AG09319 (cell line): ENCODE data around the gene CTRB1.

Source experiments
- DNase-seq: peaks from one replicate; pipeline ENCODE4 v3.0.0-alpha.2; 2010; ENCODE audit warnings: low read depth; ENCODE audit errors: extremely low read depth
- TF ChIP-seq, protein P1 (sequence below): IDR thresholded peaks from 2 replicates; pipeline ENCODE4 v1.5.1; 2011; ENCODE audit warnings: low read depth, mild to moderate bottlenecking, inconsistent platforms, low read length, moderate library complexity

CTRB1 gene

DNA sequence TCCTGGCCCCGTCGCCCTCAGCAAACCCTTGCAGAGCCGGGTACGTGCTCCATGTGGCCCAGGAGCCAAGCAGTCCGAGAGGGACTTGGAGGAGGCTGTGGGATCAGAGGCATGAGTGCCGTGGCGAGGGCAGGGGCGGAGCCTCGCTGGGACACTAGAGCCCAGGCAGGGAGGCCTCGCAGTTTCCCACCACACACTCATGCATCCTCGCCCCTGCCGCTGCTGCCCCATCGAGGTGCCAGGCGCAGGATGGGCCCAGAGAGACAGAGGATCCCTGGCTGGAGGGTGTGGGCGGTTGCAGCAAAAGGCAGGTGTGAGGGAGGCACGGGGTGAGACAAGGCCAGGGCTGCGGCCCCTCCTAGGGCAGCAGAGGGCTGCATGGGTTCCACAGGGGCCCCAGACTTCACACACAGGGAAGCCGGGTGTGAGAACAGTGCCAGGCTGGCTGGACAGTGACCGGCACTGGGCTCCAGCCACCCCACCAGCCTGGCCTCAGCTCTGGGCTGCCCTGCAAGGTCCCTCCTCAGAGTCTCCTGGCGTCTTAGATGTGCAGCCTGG, 25.0 kb downstream of the CTRB1 start:
- TF ChIP-seq, protein P1, sequence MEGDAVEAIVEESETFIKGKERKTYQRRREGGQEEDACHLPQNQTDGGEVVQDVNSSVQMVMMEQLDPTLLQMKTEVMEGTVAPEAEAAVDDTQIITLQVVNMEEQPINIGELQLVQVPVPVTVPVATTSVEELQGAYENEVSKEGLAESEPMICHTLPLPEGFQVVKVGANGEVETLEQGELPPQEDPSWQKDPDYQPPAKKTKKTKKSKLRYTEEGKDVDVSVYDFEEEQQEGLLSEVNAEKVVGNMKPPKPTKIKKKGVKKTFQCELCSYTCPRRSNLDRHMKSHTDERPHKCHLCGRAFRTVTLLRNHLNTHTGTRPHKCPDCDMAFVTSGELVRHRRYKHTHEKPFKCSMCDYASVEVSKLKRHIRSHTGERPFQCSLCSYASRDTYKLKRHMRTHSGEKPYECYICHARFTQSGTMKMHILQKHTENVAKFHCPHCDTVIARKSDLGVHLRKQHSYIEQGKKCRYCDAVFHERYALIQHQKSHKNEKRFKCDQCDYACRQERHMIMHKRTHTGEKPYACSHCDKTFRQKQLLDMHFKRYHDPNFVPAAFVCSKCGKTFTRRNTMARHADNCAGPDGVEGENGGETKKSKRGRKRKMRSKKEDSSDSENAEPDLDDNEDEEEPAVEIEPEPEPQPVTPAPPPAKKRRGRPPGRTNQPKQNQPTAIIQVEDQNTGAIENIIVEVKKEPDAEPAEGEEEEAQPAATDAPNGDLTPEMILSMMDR: no peak
- DNase-seq: no peak

DNA sequence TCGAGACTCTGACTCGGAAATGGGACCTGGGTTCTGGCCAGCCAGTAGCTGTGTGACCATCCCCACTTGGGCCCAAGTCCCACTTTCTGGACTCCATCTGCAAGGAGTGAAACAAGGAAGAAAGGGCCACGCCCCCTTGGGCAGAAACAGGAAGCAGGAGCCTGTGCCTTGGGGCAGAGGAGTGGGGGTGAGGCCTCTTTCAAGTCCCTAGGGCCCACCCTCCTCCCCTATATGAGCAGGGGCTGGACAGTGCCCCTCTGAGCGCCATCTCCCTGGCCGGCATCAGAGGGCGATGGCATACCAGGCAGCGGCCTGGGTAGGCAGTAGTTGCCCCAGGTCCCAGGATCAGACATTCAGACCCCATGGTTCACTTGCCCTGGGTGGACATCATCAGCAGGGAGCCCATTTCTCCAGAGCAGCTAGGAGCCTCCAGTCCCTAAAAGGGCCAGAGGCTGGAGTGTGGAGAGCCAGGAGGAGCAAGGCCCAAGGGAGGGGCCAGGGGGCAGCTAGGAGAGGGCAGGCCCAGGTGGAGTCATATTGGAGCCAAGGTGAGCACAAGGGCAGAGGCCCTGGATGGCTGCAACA, 25.5 kb downstream of the CTRB1 start:
- TF ChIP-seq, protein P1: no peak
- DNase-seq: no peak

DNA sequence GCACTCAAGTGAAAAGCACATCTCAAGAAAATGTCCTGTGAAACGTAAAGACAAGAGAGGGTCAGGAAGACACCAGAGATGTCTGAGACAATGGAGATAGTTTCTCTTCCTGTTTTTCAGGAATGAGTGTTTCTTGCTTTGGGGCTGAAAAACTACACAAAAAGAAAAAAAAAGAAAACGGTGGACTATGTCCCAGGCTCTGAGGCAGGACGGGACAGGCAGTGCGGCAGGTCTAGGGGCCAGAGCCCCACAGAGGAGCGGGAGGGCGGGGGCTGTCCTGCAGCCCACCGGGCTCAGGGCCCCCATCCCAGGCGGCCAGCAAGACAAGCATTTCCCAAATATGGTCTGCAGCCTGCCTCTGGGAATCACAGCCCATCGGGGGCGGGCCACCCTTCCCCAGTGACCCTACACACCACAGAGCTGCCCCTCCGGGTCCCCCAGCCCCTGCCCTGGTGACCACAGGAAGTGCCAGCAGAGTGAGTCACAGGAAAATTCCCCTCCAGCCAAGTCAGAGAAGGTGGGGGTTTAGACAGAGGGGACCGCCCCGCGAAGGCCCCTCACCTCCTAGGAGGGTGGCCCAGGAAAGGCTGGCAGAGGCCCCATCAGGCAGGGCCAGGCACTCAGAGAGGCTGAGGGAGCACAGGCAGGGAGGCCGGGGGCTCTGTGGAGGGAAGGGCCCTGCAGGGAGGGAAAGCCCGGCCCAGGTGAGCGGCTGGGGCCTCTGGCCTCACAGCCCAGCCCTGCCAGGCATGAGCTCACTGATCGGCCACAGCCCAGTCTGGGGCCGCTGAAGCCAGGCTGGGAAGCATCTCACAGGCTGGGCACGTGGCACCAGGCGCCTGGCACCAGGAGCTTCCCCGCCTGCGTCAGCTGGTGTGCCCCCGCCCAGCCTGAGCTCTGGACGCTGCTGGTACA, 26.3 kb downstream of the CTRB1 start:
- TF ChIP-seq, protein P1: no peak
- DNase-seq: peak; percentile 87

DNA sequence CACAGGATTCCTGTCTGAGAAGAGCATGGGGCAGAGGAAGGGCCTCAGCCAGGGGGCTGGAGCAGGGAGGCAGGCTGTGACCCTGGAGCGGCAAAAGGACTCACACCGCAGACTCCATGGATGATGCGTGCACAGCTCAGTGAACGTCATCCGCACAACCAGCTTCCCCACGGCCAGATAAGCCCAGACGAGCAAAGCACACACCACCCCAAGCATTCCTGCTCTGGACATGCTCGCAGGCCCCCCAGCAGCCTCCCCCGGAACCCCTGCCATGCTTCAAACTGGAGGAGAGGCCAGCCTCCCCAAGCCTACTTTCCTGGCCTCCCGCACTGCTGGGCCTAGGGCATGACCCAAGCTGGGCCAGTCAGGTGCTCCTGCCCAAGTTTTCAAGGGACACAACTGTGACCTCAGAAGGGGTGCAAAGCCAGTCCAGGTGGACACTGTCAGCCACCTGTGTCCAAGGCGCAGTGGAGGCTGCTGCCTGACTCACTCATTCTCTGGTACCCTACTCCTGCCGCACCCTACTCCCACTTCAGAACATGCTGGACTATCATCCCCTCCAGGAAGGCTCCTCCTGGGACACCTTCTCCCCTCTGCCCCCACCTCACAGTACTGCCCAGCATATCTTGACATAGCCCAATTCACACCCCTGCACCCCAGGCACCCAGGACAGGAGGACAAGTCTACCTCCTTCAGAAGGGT, 27.9 kb downstream of the CTRB1 start:
- DNase-seq: no peak
- TF ChIP-seq, protein P1: no peak

DNA sequence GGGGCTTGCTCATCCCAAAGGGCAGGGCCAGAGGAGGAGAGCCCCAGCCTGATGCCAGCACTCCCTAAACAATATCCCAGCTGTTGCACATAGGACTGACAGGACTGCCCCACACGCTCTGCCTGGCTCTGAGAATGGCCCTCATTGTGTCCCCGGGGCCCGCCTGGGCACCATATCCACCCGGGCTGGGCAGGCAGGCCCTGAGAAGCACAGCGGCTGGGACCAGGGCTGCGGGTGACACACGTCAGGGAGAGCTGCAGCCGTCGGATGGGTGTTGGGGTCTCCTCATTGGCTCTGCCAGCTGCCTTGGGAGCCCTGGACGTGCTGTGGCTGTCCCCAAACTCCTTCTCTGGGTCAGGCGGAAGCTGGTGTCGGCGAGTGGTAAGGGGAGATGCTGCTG, 28.5 kb downstream of the CTRB1 start:
- TF ChIP-seq, protein P1: no peak
- DNase-seq: no peak

DNA sequence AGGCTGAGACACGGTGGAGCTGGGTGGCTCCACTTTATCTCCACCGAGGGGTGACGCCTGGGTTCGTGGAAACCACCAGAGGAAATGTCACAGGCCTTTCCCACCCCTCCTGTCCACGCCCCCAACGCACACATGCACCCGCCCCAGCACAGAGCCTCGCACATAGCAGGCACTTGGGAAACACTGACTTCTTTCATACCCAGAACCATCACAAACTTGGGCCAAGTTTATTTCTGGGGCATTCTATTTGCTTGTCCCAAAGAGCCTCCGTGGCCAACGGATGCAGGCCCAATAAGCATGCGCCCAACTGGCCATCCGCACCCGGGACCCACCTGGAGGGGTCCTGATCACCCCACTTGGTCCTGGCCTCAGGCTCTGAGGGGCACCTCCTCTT, 29.4 kb downstream of the CTRB1 start:
- TF ChIP-seq, protein P1: no peak
- DNase-seq: no peak
